HCT116 (cell line): ENCODE data around the gene HOXB1. TPM values are rescaled to one million over a fixed set of nuclear protein-coding genes. Genes with fewer than 3 reads are reported as not detected.

Experiments
- ATAC-seq: fragments of 200-7000 bp; cut with Tn5 transposase; 2 replicates; pipeline ENCODE4 v1.9.1; 2020; ENCODE audit warnings: mild to moderate bottlenecking, moderate library complexity
- BruUV-seq: library from RNA; stranded (reverse); fragments of 400-500 nt; replicated peaks from 2 replicates; lab custom pipeline; 2021; lab: Mats Ljungman, UMichigan
- CTCF ChIA-PET: fragments of 300-600 bp; sonication (Branson Sonifier 250); formaldehyde crosslinking; loops from one replicate; lab custom pipeline; 2021; ENCODE audit warnings: antibody characterized with exemption; lab: Charles Lee
- POLR2A ChIA-PET: fragments of 300-600, 350-600 bp; sonication (Branson Sonifier 250); formaldehyde crosslinking; loops from one replicate; lab custom pipeline; 2021; ENCODE audit warnings: antibody characterized with exemption; lab: Charles Lee
- RAD21 ChIA-PET, 2 experiments: fragments of 300-600 bp; sonication (Branson Sonifier 250); formaldehyde crosslinking; loops; one replicate each; lab custom pipeline; 2023; ENCODE audit warnings: low total read pairs in 2 of 2; ENCODE audit not compliant: uncharacterized antibody in 2 of 2, unreplicated experiment in 2 of 2, low non-redundant PET in 1 of 2; lab: Charles Lee
- DNase-seq: peaks from one replicate; pipeline ENCODE4 v3.0.0-alpha.2; 2010; ENCODE audit warnings: low read depth, low spot score
- H2AFZ ChIP-seq: fragments of 200-600 bp; shearing (Covaris generic), sonication (generic); 2 replicates; pipeline ENCODE4 v1.6.1; 2017; ENCODE audit warnings: low read depth, mixed run types, mixed read lengths, antibody characterized with exemption, low read length; ENCODE audit not compliant: poor library complexity, severe bottlenecking
- H3K27ac ChIP-seq: 2 replicates; pipeline ENCODE4 v1.5.1; 2012; ENCODE audit warnings: low read depth, low read length
- H3K27me3 ChIP-seq: fragments of 200-600 bp; sonication (generic); 2 replicates; pipeline ENCODE4 v1.6.1; 2016; ENCODE audit warnings: mixed run types, low read length, mixed read lengths; ENCODE audit not compliant: insufficient read depth
- H3K36me3 ChIP-seq, 2 experiments: fragments of 200-500 bp in 1 of 2; fragments of 200-600 bp in 1 of 2; sonication (Bioruptor generic) in 1 of 2; sonication (generic) in 1 of 2; 2 replicates each; pipeline versions ENCODE4 v1.5.1 to v1.6.1; 2014 to 2016; ENCODE audit warnings: low read length in 2 of 2, inconsistent platforms in 1 of 2, mixed read lengths in 1 of 2, mixed run types in 1 of 2; ENCODE audit not compliant: insufficient read depth in 2 of 2, control insufficient read depth in 1 of 2
- H3K4me1 ChIP-seq, 2 experiments: fragments of 200-600 bp in 1 of 2; sonication (generic) in 1 of 2; 2 replicates each; pipeline versions ENCODE4 v1.5.1 to v1.6.1; 2012 to 2017; ENCODE audit warnings: low read length in 2 of 2, inconsistent platforms in 1 of 2, mild to moderate bottlenecking in 1 of 2, mixed read lengths in 1 of 2, mixed run types in 1 of 2, moderate library complexity in 1 of 2; ENCODE audit not compliant: insufficient read depth in 2 of 2, control insufficient read depth in 1 of 2
- H3K4me2 ChIP-seq: fragments of 200-600 bp; sonication (generic); 2 replicates; pipeline ENCODE4 v1.6.1; 2017; ENCODE audit warnings: mixed run types, low read length, mixed read lengths
- H3K4me3 ChIP-seq, 2 experiments: fragments of 200-600 bp in 1 of 2; sonication (generic) in 1 of 2; replicated peaks in 1 of 2; 2 replicates each; pipeline ENCODE4 v1.5.1; 2011 to 2016; ENCODE audit warnings: low read length in 2 of 2, control low read depth in 1 of 2, low read depth in 1 of 2, mild to moderate bottlenecking in 1 of 2, mixed read lengths in 1 of 2, mixed run types in 1 of 2
- H3K79me2 ChIP-seq: fragments of 200-600 bp; sonication (generic); 2 replicates; pipeline ENCODE4 v1.6.1; 2017; ENCODE audit warnings: mild to moderate bottlenecking, mixed run types, low read length, moderate library complexity, mixed read lengths; ENCODE audit not compliant: insufficient read depth
- H3K9ac ChIP-seq: fragments of 200-600 bp; sonication (generic); 2 replicates; pipeline ENCODE4 v1.6.1; 2016; ENCODE audit warnings: low read length, mixed read lengths
- H3K9me2 ChIP-seq: fragments of 200-600 bp; sonication (generic), shearing (Covaris generic); 2 replicates; pipeline ENCODE4 v1.6.1; 2017; ENCODE audit warnings: mixed run types, mild to moderate bottlenecking, moderate library complexity; ENCODE audit not compliant: insufficient read depth
- H3K9me3 ChIP-seq, 2 experiments: fragments of 200-500 bp in 1 of 2; fragments of 200-600 bp in 1 of 2; sonication (Bioruptor generic) in 1 of 2; sonication (generic) in 1 of 2; 2 replicates each; pipeline ENCODE4 v1.6.1; 2014 to 2017; ENCODE audit warnings: low read length in 2 of 2, mixed read lengths in 2 of 2, inconsistent platforms in 1 of 2, low read depth in 1 of 2, mild to moderate bottlenecking in 1 of 2, mixed run types in 1 of 2, moderate library complexity in 1 of 2; ENCODE audit not compliant: control insufficient read depth in 1 of 2, insufficient read depth in 1 of 2
- H4K20me1 ChIP-seq: fragments of 200-600 bp; sonication (generic), shearing (Covaris generic); 2 replicates; pipeline ENCODE4 v1.6.1; 2017; ENCODE audit warnings: mixed run types, mild to moderate bottlenecking, moderate library complexity; ENCODE audit not compliant: insufficient read depth
- CBX3 ChIP-seq: IDR thresholded peaks from 2 replicates; pipeline ENCODE4 v1.6.1; 2012; ENCODE audit warnings: low read depth
- CEBPB ChIP-seq: IDR thresholded peaks from 2 replicates; pipeline ENCODE4 v1.6.1; 2012; ENCODE audit warnings: low read depth
- ELF1 ChIP-seq: IDR thresholded peaks from 2 replicates; pipeline ENCODE4 v1.6.1; 2012; ENCODE audit warnings: low read depth, borderline replicate concordance
- EZH2 ChIP-seq: fragments of 200-600 bp; sonication (generic); IDR thresholded peaks from 2 replicates; pipeline ENCODE4 v1.6.1; 2017; ENCODE audit warnings: antibody characterized with exemption, mixed run types
- EZH2phosphoT487 ChIP-seq: fragments of 200-600 bp; IDR thresholded peaks from 2 replicates; pipeline ENCODE4 v1.6.1; 2018; ENCODE audit warnings: antibody characterized with exemption, borderline replicate concordance
- JUND ChIP-seq: IDR thresholded peaks from 2 replicates; pipeline ENCODE4 v1.6.1; 2012
- POLR2A ChIP-seq: IDR thresholded peaks from 2 replicates; pipeline ENCODE4 v1.7.0; 2011; ENCODE audit warnings: borderline replicate concordance; ENCODE audit not compliant: insufficient read depth, insufficient read length; ENCODE audit errors: extremely low read depth
- POLR2AphosphoS5 ChIP-seq: IDR thresholded peaks from 2 replicates; pipeline ENCODE4 v1.6.1; 2011; ENCODE audit warnings: mild to moderate bottlenecking, low read depth, low read length, moderate library complexity
- RAD21 ChIP-seq: IDR thresholded peaks from 2 replicates; pipeline ENCODE4 v1.6.1; 2012; ENCODE audit warnings: low read depth, mild to moderate bottlenecking
- SIN3A ChIP-seq: IDR thresholded peaks from 2 replicates; pipeline ENCODE4 v1.6.1; 2012; ENCODE audit warnings: low read depth
- SP1 ChIP-seq: IDR thresholded peaks from 2 replicates; pipeline ENCODE4 v1.6.1; 2012; ENCODE audit warnings: low read depth
- SRF ChIP-seq: IDR thresholded peaks from 2 replicates; pipeline ENCODE4 v1.6.1; 2012; ENCODE audit warnings: low read depth
- TCF7L2 ChIP-seq: IDR thresholded peaks from 2 replicates; pipeline ENCODE4 v1.7.0; 2011; ENCODE audit warnings: borderline replicate concordance, inconsistent platforms; ENCODE audit not compliant: insufficient read depth, insufficient read length; ENCODE audit errors: extremely low read depth
- YY1 ChIP-seq: IDR thresholded peaks from 2 replicates; pipeline ENCODE4 v1.6.1; 2011; ENCODE audit warnings: low read length, low read depth, moderate library complexity, mild to moderate bottlenecking; ENCODE audit not compliant: insufficient replicate concordance; ENCODE audit errors: extremely low read depth
- ZFX ChIP-seq: fragments of 450-650 bp; IDR thresholded peaks from 2 replicates; pipeline ENCODE4 v1.6.1; 2017
- ZNF274 ChIP-seq: fragments of 200-500 bp; sonication (Bioruptor generic); IDR thresholded peaks from 2 replicates; pipeline ENCODE4 v1.6.1; 2014; ENCODE audit warnings: mild to moderate bottlenecking, low read depth, low read length, inconsistent platforms
- intact Hi-C: fragments of 100-400 bp; cut with micrococcal nuclease; formaldehyde crosslinking; loops from 2 replicates; pipeline ENCODE4 v1.10.0; 2022
- total RNA-seq: library from RNA; stranded (reverse); gene quantifications from one replicate; pipeline ENCODE4 v1.2.1, GENCODE V29; 2021; ENCODE audit not compliant: unreplicated experiment
- TF ChIP-seq, protein P1 (sequence below): IDR thresholded peaks from 2 replicates; pipeline ENCODE4 v1.6.1; 2011; ENCODE audit warnings: mild to moderate bottlenecking, low read length, moderate library complexity; ENCODE audit not compliant: insufficient replicate concordance; ENCODE audit errors: extremely low read depth
- TF ChIP-seq, protein P2 (sequence below): IDR thresholded peaks from 2 replicates; pipeline ENCODE4 v1.6.1; 2012
- TF ChIP-seq, protein P3 (sequence below): IDR thresholded peaks from 2 replicates; pipeline ENCODE4 v1.6.1; 2012
- TF ChIP-seq, protein P4 (sequence below): IDR thresholded peaks from 2 replicates; pipeline ENCODE4 v1.6.1; 2012; ENCODE audit warnings: low read depth

Gene HOXB1
- total RNA-seq, 1 experiment from 2014 or later = not detected

DNA sequence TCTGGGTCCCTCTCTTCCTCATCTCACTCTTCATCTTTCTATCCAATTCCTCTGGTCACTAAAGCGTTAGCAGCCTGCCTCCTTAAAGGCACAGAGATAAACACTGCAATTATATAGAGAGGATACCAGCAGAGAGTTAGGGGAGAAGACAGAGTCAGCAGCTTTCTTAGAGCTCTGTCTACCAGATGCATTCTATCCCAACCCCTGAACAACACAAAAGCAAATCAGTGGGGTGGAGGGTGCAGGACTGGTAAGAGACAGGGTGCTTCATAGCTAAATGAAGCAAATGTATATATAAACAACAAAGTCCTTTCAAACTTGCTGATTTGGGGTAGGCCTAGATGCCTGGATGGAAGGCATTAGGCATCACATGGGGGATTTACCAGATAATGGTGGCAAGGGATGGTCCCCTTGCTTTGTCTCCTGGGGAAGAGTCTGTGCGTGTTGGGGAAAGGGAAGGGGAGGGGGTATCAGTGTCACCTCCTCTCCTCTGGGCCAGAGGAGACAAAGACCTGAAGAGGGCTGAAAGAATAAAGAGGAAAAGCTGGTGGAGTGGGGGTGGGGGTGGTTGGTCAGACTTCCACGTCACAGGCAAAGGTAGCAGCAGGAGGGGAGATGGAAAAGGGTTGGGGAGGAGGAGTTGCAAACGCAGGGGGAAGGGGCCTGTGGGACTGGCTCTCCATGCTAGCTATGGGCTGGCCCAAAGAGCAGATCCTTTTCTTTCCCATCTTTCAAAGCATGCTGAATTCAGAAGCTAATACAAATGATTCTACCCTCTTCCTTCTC lies 35.3 kb upstream of the HOXB1 start:
- TF ChIP-seq, protein P1, sequence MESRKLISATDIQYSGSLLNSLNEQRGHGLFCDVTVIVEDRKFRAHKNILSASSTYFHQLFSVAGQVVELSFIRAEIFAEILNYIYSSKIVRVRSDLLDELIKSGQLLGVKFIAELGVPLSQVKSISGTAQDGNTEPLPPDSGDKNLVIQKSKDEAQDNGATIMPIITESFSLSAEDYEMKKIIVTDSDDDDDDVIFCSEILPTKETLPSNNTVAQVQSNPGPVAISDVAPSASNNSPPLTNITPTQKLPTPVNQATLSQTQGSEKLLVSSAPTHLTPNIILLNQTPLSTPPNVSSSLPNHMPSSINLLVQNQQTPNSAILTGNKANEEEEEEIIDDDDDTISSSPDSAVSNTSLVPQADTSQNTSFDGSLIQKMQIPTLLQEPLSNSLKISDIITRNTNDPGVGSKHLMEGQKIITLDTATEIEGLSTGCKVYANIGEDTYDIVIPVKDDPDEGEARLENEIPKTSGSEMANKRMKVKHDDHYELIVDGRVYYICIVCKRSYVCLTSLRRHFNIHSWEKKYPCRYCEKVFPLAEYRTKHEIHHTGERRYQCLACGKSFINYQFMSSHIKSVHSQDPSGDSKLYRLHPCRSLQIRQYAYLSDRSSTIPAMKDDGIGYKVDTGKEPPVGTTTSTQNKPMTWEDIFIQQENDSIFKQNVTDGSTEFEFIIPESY = no peak
- TF ChIP-seq CBX3 (no peak), SP1 (no peak), CEBPB (no peak), RAD21 (no peak), SRF (no peak), EZH2 (no peak), POLR2AphosphoS5 (no peak), SIN3A (no peak), POLR2A (no peak), ZFX (no peak), EZH2phosphoT487 (no peak), JUND (no peak), ZNF274 (no peak), TCF7L2 (no peak), YY1 (no peak), ELF1 (no peak)
- TF ChIP-seq, protein P2, sequence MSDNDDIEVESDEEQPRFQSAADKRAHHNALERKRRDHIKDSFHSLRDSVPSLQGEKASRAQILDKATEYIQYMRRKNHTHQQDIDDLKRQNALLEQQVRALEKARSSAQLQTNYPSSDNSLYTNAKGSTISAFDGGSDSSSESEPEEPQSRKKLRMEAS = no peak
- TF ChIP-seq, protein P3, sequence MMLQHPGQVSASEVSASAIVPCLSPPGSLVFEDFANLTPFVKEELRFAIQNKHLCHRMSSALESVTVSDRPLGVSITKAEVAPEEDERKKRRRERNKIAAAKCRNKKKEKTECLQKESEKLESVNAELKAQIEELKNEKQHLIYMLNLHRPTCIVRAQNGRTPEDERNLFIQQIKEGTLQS = no peak
- TF ChIP-seq, protein P4, sequence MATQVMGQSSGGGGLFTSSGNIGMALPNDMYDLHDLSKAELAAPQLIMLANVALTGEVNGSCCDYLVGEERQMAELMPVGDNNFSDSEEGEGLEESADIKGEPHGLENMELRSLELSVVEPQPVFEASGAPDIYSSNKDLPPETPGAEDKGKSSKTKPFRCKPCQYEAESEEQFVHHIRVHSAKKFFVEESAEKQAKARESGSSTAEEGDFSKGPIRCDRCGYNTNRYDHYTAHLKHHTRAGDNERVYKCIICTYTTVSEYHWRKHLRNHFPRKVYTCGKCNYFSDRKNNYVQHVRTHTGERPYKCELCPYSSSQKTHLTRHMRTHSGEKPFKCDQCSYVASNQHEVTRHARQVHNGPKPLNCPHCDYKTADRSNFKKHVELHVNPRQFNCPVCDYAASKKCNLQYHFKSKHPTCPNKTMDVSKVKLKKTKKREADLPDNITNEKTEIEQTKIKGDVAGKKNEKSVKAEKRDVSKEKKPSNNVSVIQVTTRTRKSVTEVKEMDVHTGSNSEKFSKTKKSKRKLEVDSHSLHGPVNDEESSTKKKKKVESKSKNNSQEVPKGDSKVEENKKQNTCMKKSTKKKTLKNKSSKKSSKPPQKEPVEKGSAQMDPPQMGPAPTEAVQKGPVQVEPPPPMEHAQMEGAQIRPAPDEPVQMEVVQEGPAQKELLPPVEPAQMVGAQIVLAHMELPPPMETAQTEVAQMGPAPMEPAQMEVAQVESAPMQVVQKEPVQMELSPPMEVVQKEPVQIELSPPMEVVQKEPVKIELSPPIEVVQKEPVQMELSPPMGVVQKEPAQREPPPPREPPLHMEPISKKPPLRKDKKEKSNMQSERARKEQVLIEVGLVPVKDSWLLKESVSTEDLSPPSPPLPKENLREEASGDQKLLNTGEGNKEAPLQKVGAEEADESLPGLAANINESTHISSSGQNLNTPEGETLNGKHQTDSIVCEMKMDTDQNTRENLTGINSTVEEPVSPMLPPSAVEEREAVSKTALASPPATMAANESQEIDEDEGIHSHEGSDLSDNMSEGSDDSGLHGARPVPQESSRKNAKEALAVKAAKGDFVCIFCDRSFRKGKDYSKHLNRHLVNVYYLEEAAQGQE = no peak
- no peak overlapping the region for H3K4me2 ChIP-seq
- CTCF ChIA-PET = no interaction called here
- intact Hi-C loops = no loop called here
- H3K27ac ChIP-seq = no peak overlapping the region
- no peak overlapping the region for H3K4me3 ChIP-seq
- POLR2A ChIA-PET = no interaction called here
- no TSS peak for BruUV-seq
- H4K20me1 ChIP-seq = no peaks in the 10 kb centered on the region
- H3K4me1 ChIP-seq = no peaks in the 10 kb centered on the region
- RAD21 ChIA-PET = no interaction called here
- no peak overlapping the region for H3K9ac ChIP-seq
- H3K9me2 ChIP-seq = no peaks in the 10 kb centered on the region
- no peaks in the 10 kb centered on the region for H3K36me3 ChIP-seq
- H3K27me3 ChIP-seq = no peaks in the 10 kb centered on the region
- DNase-seq (no peak), ATAC-seq (no peak)
- H3K79me2 ChIP-seq = peaks cover 43% of the 10 kb centered on the region
- H2AFZ ChIP-seq = no peak overlapping the region
- no peaks in the 10 kb centered on the region for H3K9me3 ChIP-seq
